HepG2 (cell line): ENCODE results near the gene KMT2B. TPM values are rescaled to one million over a fixed set of nuclear protein-coding genes. Genes with fewer than 3 reads are reported as not detected.
A peak's percentile ranks its signal among the peaks of the same experiment; 100 is the strongest.

Experiments
- ATF6 ChIP-seq: sonication (generic); formaldehyde crosslinking; conservative IDR thresholded peaks from 2 replicates; pipeline ENCODE4 v1.4.0; 2020; ENCODE audit warnings: missing genetic modification reagents
- BORCS8-MEF2B ChIP-seq: sonication (generic); formaldehyde crosslinking; IDR thresholded peaks from 2 replicates; pipeline ENCODE4 v1.8.0; 2022; ENCODE audit warnings: mild to moderate bottlenecking, missing genetic modification reagents
- CHCHD3 ChIP-seq: sonication (generic); formaldehyde crosslinking; IDR thresholded peaks from 2 replicates; pipeline ENCODE4 v1.8.0; 2022; ENCODE audit warnings: mild to moderate bottlenecking, missing genetic modification reagents, moderate library complexity
- FOXJ3 ChIP-seq: sonication (generic); formaldehyde crosslinking; IDR thresholded peaks from 2 replicates; pipeline ENCODE4 v1.4.0; 2020; ENCODE audit warnings: missing genetic modification reagents, mild to moderate bottlenecking, borderline replicate concordance
- GATA4 ChIP-seq: sonication (generic); IDR thresholded peaks from 2 replicates; pipeline ENCODE4 v1.6.1; 2016; ENCODE audit warnings: antibody characterized with exemption, low read depth, borderline replicate concordance
- HOMEZ ChIP-seq: IDR thresholded peaks from 2 replicates; pipeline ENCODE4 v1.6.1; 2016; ENCODE audit warnings: low read depth
- KLF15 ChIP-seq: sonication (generic); formaldehyde crosslinking; IDR thresholded peaks from 2 replicates; pipeline ENCODE4 v1.8.1; 2023; ENCODE audit warnings: borderline replicate concordance, mild to moderate bottlenecking, inconsistent platforms, missing genetic modification reagents, mixed read lengths
- NCOA5 ChIP-seq: sonication (generic); formaldehyde crosslinking; IDR thresholded peaks from 2 replicates; pipeline ENCODE4 v1.4.0; 2020; ENCODE audit warnings: missing genetic modification reagents
- SAP130 ChIP-seq: IDR thresholded peaks from 2 replicates; pipeline ENCODE4 v1.6.1; 2016; ENCODE audit warnings: low read depth
- TRAFD1 ChIP-seq: sonication (generic); formaldehyde crosslinking; IDR thresholded peaks from 2 replicates; pipeline ENCODE4 v1.5.1; 2020; ENCODE audit warnings: missing genetic modification reagents, mild to moderate bottlenecking, borderline replicate concordance
- ZFP36L2 ChIP-seq: sonication (generic); formaldehyde crosslinking; IDR thresholded peaks from 2 replicates; pipeline ENCODE4 v1.4.0; 2020; ENCODE audit warnings: missing genetic modification reagents
- ZNF3 ChIP-seq: IDR thresholded peaks from 2 replicates; pipeline ENCODE4 v1.7.0; 2017; ENCODE audit warnings: inconsistent platforms
- ZNF605 ChIP-seq: sonication (generic); formaldehyde crosslinking; IDR thresholded peaks from 2 replicates; pipeline ENCODE4 v1.8.0; 2022; ENCODE audit warnings: mild to moderate bottlenecking, missing genetic modification reagents
- ZNF616 ChIP-seq: sonication (generic); formaldehyde crosslinking; IDR thresholded peaks from 2 replicates; pipeline ENCODE4 v1.5.0; 2020; ENCODE audit warnings: low read depth, mild to moderate bottlenecking, missing genetic modification reagents
- ZNF790 ChIP-seq: sonication (generic); formaldehyde crosslinking; IDR thresholded peaks from 2 replicates; pipeline ENCODE4 v1.8.0; 2022; ENCODE audit warnings: missing genetic modification reagents, mild to moderate bottlenecking, borderline replicate concordance
- polyA plus RNA-seq, 8 experiments: library from polyadenylated mRNA; depleted of rRNA in 3 of 8; stranded (reverse) in 7 of 8; unstranded in 1 of 8; fragments of >200 nt; fragmentation: Illumina TruSeq in 4 of 8; extraction: Trizol in 4 of 8; gene quantifications; 2 replicates each; pipeline versions ENCODE4 v1.2.1 to v1.2.3, GENCODE V29; 2011 to 2016; ENCODE audit warnings: low read depth in 4 of 8, missing spikeins in 1 of 8, mixed read lengths in 1 of 8; ENCODE audit not compliant: insufficient read depth in 1 of 8
- total RNA-seq, 5 experiments: library from RNA; depleted of rRNA; stranded (reverse); fragments of >200 nt; fragmentation: Illumina TruSeq; extraction: Trizol; gene quantifications; 2 replicates each; pipeline ENCODE4 v1.2.3, GENCODE V29; 2016; ENCODE audit warnings: low read depth in 1 of 5
- TF ChIP-seq, protein P1 (sequence below): sonication (generic); formaldehyde crosslinking; IDR thresholded peaks from 2 replicates; pipeline ENCODE4 v1.4.0; 2020; ENCODE audit warnings: mild to moderate bottlenecking, missing genetic modification reagents, borderline replicate concordance
- TF ChIP-seq, protein P2 (sequence below): sonication (generic); formaldehyde crosslinking; IDR thresholded peaks from 2 replicates; pipeline ENCODE4 v1.5.1; 2020; ENCODE audit warnings: mild to moderate bottlenecking, missing genetic modification reagents, borderline replicate concordance

KMT2B gene
- total and polyA plus RNA-seq, 2 of the 13 experiments (the other 11 are each of a cell fraction or from before 2014, with no cell fraction given), result 6.2 to 16.9 TPM

DNA sequence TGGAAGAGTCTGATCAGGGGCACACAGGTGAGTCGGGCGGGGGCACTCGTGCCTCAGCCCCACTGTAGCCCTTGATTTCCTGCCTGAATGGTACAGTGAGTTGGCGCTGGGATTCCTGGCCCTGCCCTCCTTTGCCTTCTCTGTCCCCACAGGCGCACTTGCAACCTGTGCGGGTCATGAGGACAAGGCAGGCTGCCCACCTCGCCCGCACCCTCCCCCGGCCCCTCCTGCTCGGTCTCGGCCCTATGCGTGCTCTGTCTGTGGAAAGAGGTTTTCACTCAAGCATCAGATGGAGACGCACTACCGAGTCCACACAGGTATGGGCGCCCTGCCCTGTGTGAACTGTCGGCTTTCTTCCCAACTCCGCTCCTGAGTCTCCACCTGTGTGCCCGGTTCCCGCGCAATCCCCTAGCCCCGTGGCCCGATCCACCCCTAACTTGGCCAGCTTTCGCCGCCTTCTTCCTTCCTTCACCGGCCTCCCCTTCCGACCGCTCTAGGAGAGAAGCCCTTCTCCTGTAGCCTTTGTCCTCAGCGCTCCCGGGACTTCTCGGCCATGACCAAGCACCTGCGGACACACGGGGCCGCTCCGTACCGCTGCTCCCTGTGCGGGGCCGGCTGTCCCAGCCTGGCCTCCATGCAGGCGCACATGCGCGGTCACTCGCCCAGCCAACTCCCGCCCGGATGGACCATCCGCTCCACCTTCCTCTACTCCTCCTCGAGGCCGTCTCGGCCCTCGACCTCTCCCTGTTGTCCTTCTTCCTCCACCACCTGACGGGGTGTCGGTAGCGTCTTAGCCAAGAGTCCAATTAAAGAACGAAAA lies 1.6 kb upstream of the KMT2B start (continued):
- TF ChIP-seq, protein P1, sequence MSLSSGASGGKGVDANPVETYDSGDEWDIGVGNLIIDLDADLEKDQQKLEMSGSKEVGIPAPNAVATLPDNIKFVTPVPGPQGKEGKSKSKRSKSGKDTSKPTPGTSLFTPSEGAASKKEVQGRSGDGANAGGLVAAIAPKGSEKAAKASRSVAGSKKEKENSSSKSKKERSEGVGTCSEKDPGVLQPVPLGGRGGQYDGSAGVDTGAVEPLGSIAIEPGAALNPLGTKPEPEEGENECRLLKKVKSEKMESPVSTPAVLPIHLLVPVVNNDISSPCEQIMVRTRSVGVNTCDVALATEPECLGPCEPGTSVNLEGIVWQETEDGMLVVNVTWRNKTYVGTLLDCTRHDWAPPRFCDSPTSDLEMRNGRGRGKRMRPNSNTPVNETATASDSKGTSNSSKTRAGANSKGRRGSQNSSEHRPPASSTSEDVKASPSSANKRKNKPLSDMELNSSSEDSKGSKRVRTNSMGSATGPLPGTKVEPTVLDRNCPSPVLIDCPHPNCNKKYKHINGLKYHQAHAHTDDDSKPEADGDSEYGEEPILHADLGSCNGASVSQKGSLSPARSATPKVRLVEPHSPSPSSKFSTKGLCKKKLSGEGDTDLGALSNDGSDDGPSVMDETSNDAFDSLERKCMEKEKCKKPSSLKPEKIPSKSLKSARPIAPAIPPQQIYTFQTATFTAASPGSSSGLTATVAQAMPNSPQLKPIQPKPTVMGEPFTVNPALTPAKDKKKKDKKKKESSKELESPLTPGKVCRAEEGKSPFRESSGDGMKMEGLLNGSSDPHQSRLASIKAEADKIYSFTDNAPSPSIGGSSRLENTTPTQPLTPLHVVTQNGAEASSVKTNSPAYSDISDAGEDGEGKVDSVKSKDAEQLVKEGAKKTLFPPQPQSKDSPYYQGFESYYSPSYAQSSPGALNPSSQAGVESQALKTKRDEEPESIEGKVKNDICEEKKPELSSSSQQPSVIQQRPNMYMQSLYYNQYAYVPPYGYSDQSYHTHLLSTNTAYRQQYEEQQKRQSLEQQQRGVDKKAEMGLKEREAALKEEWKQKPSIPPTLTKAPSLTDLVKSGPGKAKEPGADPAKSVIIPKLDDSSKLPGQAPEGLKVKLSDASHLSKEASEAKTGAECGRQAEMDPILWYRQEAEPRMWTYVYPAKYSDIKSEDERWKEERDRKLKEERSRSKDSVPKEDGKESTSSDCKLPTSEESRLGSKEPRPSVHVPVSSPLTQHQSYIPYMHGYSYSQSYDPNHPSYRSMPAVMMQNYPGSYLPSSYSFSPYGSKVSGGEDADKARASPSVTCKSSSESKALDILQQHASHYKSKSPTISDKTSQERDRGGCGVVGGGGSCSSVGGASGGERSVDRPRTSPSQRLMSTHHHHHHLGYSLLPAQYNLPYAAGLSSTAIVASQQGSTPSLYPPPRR (CRISPR knock-in tag), result no peak
- TF ChIP-seq ATF6 (CRISPR knock-in tag) (0 out of 2 replicates have a peak, but pooled peaks have one; percentile 29), CHCHD3 (CRISPR knock-in tag) (0 out of 2 replicates have a peak, but pooled peaks have one; percentile 25), NCOA5 (CRISPR knock-in tag) (no peak), SAP130 (CRISPR knock-in tag) (no peak; the same call in 1 of the 2 replicates), ZNF616 (0 out of 2 replicates have a peak, but pooled peaks have one; percentile 52), ZNF3 (CRISPR knock-in tag) (no peak), HOMEZ (CRISPR knock-in tag) (no peak), KLF15 (CRISPR knock-in tag) (no peak), ZFP36L2 (CRISPR knock-in tag) (no peak), BORCS8-MEF2B (peak; percentile 88), FOXJ3 (CRISPR knock-in tag) (no peak), ZNF605 (CRISPR knock-in tag) (no peak), GATA4 (no peak), ZNF790 (CRISPR knock-in tag) (no peak), TRAFD1 (CRISPR knock-in tag) (0 out of 2 replicates have a peak, but pooled peaks have one; percentile 24)
- TF ChIP-seq, protein P2, sequence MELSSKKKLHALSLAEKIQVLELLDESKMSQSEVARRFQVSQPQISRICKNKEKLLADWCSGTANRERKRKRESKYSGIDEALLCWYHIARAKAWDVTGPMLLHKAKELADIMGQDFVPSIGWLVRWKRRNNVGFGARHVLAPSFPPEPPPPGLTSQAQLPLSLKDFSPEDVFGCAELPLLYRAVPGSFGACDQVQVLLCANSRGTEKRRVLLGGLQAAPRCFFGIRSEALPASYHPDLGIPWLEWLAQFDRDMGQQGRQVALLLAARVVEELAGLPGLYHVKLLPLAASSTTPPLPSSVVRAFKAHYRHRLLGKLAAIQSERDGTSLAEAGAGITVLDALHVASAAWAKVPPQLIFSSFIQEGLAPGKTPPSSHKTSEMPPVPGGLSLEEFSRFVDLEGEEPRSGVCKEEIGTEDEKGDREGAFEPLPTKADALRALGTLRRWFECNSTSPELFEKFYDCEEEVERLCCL (CRISPR knock-in tag), result no peak
